HG02798 (cell line): Measurements from ENCODE around the gene ATG4C.
A peak's percentile ranks its signal among the peaks of the same experiment; 100 is the strongest.

ENCODE experiments used
- ATAC-seq: cut with Tn5 transposase; IDR thresholded peaks from one replicate; pipeline ENCODE4 v1.9.1; 2021; ENCODE audit warnings: mild to moderate bottlenecking; ENCODE audit not compliant: unreplicated experiment, poor library complexity

The ATG4C gene

DNA sequence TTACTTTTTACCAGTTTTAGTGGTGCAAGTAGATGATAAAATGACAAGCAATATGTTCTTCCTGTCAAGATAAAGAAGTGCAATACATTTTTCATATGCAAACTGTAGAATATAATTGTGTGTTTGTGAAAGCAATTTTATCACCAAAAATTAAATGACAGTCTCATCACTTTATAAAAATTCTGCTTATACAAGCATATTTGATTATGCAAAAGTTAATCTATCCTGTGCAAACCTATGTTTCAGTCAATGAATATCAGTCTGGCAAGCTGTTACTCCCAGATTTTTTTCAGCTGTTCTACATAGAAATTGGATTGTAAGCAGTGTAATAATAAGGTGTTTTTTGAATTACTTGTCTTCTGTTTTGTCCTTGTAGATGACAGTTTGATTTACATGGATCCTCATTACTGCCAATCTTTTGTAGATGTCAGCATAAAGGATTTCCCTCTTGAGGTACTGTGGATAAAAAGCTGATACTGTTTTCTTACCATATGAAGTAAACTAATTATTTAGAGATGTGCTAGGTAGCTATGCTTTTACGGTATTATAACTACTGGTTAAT, 50.5 kb downstream of the ATG4C start:
- no peak for ATAC-seq

DNA sequence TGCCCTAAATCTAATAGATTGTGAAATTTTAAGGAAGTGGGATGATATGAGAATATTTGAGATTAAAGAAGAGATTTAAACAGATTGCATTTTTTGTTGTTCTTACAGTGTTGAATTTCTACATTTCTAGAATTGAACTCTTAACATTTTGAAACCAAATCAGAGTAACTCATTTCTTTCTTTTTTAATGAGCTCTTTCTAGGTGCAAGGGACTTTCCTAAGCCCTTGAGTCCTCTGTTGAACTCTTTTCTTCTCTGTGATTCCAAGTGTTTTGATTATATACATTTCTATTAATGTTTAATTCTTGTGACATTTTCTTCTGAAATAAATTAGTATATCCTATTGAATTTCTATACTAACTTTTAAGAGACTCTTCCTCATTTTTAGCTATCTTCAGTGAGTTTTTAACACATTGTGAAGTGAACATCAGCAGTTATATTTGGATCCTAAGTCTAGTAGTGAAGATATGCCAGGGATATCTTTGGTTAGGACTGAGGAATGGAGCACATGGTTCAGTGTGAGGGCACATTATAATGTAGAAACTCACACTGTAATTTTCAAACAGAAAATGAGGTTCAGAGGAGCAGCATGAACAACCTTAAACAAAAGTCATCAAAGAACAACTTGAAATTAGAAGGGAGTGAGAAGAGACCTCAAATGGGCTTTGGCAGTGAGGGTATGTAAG, 53.1 kb downstream of the ATG4C start:
- ATAC-seq = no peak

DNA sequence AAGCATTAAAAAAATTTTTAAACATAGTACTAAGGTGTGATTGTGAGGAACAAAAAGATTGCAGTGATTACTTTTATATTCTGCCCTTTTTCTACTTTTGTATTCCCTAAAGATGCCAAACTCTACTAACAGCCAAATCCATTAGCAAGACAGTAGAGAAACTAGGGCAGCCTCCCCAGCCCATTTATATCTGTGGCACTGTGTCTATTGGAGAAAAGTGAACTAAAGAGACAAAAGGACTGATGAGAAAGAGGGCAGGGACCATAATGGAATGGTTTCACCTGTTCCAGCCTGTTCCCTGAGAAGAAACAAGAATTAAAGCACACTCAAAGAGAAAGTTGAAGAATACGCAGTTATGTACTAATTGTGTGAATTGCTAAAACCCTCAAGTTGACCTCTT, 56.6 kb downstream of the ATG4C start:
- no peak for ATAC-seq

DNA sequence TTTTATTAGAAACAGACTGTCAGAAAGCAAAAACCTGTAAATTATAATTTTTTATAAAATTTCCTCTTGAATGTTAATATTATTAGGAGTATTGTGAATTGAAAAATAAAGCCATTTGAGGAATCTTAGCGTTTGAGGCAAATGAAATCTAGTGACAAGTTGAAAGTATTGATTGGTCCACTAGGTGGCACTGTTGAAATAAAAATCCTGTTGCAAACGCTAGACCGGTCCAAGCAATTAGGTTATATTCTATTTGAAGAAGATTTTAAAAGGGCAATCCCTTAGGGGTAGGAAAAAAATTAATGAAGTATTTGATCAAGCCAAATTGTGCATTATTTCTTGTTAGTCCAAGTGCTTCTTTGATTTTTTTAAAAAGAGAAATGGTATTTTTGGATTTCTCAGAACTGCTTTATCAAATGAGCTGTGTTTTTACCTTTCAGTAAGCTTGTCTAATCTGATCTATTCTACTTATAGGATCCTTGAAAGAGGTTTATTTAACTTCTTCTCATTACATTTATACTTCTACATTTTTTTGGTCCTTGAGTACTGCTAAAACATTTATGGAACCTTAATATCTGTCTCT, 57.7 kb downstream of the ATG4C start:
- peak; percentile 76 for ATAC-seq

DNA sequence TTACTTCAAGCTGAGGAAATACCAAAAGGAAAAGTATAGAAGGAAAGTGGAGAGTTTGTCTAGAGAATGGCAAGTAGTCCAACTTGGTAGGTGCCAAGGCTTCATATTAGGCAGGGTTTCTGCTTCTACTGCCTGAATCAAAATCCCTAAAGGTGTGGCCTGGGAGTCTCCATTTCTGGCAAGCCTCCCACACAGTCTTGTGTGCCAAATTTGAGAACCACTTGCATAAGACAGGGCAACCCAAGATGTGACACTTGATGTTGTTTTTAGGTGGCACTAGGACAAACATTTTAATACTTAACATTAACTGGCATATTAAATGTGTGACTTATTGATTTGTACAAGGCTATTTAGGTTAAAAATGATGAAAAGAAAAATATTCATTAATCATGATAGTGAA, 60.1 kb downstream of the ATG4C start:
- ATAC-seq = no peak

DNA sequence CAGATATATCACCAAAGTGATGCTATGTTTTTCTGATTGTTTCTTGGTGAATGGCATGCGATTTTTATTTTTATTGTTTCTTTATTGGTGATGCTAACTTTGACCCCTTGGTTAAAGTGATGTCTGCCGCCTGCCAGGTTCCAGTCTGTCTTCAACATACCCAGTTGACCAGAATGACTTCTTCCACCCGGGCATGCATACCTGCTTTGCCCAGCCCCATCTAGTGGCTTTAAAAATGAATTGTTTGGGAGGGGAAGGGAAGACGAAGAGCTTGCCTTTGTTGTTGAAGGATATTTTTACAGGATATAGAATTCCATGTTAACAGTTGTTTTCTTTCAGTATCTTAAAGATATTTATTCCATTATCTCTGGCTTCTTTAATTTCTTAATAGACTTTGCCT, 65.1 kb downstream of the ATG4C start:
- no peak for ATAC-seq

DNA sequence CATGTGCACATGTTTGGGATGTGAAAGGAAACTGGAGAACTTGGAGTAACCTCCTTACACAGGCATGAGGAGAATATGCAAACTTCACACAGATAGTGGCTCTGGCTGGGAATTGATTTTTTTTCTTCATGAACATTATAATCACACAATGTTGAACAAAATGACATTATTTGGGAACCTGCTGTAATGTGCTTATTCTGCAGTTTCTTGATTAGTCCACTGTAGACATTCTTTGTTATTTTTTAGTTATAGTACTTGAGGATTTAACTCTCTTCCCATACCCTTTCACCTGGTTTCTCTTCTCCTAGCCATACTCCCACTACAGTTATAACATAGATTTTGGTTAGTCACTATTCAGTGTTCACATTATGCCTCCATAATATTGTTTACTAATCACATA, 68.3 kb downstream of the ATG4C start:
- ATAC-seq = no peak

DNA sequence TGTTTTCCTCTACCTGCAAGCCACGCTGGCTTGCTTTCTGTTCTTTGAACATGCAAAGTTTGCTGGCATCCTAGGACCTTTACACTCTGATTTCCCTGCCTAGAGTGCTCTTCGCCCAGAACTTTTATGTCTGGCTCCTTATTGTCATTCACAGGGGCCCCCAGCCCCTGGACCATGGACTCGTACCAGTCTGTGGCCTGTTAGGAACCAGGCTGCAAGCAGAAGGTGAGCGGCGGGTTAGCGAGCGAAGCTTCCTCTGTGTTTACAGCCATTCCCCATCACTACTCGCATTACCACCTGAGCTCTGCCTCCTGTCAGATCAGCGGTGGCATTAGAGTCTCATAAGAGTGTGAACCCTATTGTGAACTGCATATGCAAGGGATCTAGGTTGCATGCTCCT, 73.0 kb downstream of the ATG4C start:
- no peak for ATAC-seq

DNA sequence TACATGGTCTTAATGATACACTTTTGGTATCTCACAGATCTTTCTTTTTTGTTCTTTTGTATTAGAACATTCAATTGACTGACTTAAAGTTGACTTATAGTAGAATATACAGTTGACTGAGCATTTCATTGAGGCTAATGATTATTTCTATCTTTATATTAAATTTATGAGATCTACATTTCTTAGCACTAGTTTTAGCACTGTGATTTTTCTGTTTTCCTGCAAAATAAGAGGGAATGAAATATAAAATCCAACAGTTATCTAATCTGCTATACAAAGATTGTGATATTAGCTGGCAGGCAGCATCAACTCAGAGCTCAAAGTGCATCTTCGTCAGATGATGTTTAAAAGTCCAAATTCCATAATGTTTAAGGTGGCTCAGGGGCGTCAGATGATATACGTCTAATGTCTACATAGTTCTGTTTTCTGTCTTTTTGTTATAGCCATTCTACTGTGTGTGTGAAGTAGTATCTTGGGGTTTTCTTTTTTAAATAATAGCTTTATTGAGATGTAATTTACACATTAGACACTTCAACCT, 85.4 kb downstream of the ATG4C start:
- ATAC-seq = no peak

DNA sequence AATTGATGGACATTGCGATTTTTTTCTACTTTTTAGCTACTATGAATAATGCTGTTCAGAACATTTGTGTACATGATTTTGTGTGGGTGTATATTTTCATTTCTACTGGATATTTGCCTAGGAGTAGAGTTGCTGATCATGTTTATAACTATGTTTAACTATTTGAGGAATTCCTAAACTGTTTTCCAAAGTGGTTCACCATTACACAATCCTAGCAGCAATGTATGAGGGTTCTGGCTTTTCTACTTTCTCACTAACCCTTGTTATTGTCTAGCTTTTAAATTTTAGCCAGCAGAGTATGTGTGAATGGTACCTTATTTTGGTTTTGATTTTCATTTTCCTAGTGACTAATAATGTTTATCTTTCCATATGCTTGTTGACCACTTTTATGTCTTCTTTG, 86.2 kb downstream of the ATG4C start:
- no peak for ATAC-seq

DNA sequence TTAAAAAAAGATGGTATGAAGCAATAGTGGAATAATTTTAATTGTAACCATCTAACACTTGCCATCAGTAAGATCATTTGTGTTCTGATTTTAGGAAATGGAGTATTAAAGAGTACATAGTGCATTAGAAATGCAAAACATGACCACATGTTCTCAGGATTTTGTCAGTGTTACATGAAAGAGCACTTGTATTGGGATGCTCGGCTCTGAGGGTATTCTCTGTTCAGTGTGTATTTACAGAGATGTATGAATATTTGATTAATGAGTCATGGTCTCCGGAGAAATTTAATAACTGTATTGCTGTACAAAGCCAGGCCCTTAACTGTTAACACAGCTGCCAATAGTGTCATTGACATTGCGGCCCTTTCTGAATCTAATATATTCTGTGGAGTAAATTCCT, 91.7 kb downstream of the ATG4C start:
- ATAC-seq = no peak

DNA sequence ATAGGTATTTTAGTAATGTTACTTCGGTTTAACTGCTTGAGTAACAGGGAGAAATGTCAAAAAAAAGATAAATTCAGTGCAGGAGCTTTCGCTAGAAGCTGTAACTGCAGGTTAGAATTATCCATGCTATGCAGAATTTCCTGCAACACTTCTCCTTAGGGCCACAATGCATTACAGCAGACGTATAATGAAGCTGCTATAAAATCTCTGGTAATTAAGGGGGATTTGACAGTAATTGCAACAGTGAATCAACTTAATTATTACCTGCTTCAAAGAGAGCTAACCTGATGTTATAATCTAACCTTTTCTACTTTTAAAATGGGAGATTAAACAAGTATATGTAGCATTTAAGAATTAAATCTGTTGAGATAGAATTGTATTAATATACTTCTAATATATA, 92.6 kb downstream of the ATG4C start:
- no peak for ATAC-seq

DNA sequence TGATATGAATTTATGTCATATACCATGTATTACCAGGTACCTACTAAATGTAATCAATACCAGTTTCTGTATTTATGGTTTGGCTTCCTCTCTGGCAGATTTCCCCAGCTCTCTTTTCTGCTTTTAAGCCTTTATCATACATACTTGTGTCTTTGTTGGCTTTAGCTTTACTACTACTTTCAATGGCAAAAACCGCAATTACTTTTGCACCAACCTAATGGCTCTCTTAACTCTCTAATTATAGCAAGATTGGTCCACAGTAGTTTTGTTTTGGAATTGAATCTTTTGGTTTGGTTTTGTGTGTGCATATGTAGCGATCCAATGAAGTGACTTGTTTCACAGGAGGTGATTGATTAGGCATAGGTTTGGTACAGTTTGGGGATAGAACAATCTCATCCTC, 93.6 kb downstream of the ATG4C start:
- ATAC-seq = no peak

DNA sequence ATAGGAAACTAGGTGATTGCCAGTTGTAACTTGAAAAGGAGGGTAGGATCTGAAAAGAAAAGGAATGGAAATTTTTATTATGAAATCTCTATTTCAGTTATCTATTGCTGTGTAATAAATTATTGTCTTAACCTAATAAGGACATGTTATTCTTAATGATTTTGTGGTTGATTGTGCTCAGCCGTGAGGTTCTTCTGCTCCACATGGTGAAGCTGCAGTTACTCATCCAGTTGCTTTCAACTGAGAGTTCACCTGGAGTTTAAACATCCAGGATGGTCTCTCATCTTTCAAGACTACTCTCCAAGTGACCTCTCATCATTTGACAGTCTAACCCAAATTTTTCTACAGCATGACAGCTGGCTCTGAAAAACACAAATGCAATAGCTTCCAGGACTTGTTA, 96.0 kb downstream of the ATG4C start:
- no peak for ATAC-seq

DNA sequence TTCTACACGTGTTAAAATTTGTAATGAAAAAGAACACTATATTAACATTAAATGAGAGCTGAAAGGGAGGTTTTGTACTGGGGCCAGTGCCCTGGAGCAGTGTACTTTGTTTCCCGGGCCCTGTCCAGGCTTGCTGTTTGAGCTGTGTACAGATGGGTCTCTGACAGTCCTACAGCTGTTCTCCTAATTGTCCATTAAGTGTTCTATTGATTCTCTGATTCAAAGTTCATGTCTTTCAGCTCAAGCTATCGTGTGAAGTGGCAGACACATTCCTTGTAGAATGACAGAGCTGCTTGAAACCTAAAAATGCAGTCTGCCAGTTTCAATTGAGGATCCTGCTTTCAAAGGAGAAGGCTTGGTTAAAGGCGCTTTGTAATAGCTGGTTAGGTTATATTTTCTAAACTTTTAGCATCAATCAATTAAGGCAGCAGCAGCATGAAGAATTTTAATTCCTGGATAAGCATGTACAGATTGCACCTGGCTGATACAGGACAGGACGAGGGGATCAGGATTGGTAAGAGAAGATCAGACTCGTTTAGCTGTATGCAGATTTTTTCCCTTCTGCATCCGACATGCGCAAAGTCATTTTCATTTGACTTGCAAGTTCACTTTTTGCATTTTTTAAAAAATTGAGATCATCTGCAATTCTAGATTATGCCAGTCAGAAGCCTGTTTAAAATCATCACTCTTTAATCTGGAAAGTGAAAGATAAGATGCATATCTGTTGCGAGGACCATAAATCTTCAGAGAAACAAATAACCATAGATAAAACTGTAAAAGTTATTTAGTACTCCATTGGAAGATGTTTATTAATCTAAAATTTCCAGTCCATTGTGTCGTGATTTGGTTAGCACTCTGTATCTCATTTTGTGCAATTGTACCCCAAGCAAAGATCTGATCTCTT, 98.5 kb downstream of the ATG4C start:
- no peak for ATAC-seq

DNA sequence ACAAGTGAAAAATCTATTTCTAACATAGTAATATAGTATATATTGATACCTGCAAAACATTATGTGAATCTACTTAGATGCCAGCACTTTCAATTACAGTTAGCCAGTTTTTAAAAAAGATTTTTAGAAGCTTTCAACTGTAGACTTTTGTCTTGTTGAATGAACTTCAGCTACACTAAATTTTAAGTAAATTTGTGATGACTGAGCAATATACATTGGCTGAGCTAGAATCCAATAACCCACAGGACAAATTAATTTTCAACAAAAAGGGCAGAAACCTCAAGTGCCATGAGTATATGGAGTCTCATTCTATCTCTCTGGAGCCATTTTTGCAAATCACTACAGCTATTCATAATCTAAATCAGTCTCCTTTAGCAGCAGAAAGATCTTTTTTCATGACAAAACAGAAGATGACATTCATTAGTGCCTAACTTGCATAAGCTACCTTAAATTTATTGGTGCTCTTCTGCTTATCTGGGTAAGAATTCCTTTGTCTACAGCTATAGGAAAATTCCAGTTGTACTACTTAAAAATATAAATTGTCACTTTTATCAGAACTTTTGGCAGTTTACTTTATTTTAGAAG, 100.3 kb downstream of the ATG4C start:
- ATAC-seq = no peak

DNA sequence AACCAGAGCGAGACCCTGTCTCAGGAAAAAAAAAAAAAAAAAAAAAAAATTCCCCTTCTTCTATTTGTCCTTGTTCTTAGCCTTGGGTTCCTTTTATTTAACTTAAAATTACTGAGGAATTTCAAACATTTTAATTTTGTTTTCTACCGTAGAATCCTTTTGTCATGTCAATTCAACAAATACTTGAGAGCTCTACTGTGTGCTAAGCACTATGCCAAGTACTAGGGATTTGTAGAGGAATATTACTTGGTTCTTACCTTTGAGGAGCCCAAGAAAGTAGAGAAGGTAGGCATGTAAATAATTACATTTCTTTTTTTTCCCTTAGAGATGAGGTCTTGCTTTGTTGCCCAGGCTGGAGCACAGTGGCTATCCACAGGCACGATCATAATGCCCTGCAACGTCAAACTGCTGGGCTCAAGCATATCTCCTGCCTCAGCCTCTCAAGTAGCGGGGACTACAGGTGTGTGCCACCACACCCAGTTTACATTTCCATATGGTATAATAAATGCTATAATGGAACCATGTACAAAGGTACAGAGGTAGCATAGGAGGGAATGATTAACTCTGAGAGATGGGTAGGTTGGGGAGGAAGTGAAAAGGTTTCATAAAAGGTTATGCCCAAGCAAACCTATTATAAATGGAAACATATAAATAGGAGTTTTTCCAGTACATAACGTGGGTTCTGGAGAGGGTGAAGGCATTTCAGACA, 104.0 kb downstream of the ATG4C start:
- no peak for ATAC-seq

DNA sequence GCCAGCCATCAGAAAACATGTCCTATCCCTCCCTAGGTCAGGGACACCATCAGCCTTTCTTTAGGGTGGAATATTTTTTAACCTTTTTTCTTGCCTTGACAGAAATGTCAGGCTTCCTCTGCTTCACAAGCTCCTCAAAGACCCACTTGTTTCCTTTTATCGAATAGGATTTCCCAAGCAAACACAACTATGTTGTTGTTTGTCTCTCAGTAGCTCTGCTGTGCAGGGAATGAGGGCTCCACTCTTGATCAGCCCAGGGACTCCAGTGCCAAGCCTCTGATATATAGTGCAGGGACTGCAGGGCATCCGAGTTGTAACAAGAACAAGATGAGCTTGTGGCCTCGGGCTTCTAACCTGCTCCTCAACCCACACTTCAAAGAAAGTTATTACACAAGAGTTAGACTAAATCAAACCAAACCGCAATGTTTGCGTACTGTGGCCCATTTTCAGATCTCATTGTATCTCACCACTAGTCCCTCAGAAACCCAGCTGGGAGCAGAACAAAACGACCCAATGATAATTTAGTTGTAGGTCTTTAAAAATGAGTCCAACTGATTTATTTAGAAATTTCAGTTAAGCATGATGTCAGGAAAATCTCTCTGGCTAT, 108.1 kb downstream of the ATG4C start:
- ATAC-seq = no peak

DNA sequence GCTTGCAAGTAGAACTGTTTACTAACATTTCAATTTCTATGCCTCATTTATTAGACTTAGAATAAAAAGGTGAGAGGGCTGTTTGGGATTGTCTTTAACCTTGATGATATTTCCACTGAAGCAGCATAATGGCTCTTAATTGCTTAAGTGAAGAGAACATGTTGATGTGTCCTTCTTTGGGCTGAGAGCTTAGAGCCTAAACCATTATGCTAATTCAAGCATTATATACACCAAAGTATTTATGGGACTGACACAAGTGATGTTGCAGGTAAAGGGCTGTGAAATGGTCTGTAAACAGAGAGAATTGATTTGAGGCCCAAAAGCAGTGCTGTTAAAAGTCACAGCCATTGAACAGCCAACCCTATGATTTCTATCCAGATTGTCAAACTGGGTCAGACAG, 113.9 kb downstream of the ATG4C start:
- ATAC-seq = no peak

DNA sequence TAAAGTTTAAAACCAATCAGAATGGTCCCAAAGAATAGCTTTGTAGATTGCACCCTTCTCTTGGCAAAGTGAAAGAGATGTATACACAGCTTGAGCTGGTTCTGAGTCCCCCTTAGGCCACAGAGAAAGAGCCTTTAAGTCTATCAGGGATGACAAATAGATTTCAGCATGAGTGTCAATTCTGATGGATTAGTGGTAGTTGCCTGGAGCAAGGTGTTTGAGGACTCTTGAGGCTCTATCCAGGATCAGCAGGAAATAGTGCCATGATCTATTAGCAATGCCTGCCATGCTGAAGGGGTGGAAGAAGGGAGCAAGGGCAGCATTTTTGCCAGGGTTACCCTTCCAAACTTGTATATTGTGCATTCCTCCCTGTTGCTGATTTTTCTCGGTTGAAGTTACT, 116.6 kb downstream of the ATG4C start:
- no peak for ATAC-seq
